OCI-LY7 (cell line): Measurements from ENCODE around the gene SGCB. TPM values are rescaled to one million over a fixed set of nuclear protein-coding genes. Genes with fewer than 3 reads are reported as not detected.
"Not testable (repeated sequence)": the region's sequence is repeated elsewhere in the genome, so short reads cannot be mapped to it uniquely, and the experiment has no call there.

Source experiments
- Bru-seq: library from RNA; stranded (reverse); fragments of 400-500 nt; gene quantifications from one replicate; lab custom pipeline; 2021; lab: Mats Ljungman, UMichigan
- BruChase-seq, 2 experiments: library from RNA; stranded (reverse); fragments of 400-500 nt; gene quantifications; one replicate each; lab custom pipeline; 2021; lab: Mats Ljungman, UMichigan
- BruUV-seq: library from RNA; stranded (reverse); fragments of 400-500 nt; replicated peaks from 2 replicates; lab custom pipeline; 2021; lab: Mats Ljungman, UMichigan
- CTCF ChIA-PET: fragments of 300-600 bp; sonication (Branson Sonifier 250); formaldehyde crosslinking; loops from one replicate; lab custom pipeline; 2022; ENCODE audit warnings: antibody characterized with exemption; ENCODE audit not compliant: unreplicated experiment; lab: Charles Lee
- POLR2A ChIA-PET: fragments of 300-600 bp; sonication (Branson Sonifier 250); formaldehyde crosslinking; loops from one replicate; lab custom pipeline; 2022; ENCODE audit warnings: antibody characterized with exemption; lab: Charles Lee
- DNase-seq: peaks from one replicate; pipeline ENCODE4 v3.0.0-alpha.2; 2015; ENCODE audit warnings: low spot score
- H2AFZ ChIP-seq: fragments of 200-600 bp; sonication (generic), shearing (Covaris generic); 2 replicates; pipeline ENCODE4 v1.6.1; 2014; ENCODE audit warnings: mild to moderate bottlenecking, antibody characterized with exemption, low read length, moderate library complexity
- H3K27ac ChIP-seq: fragments of 200-600 bp; sonication (generic); 2 replicates; pipeline ENCODE4 v1.5.1; 2014; ENCODE audit warnings: mixed run types, low read depth, mild to moderate bottlenecking, moderate library complexity, low read length, inconsistent platforms; ENCODE audit not compliant: poor library complexity, severe bottlenecking
- H3K36me3 ChIP-seq: fragments of 200-600 bp; sonication (generic); 2 replicates; pipeline ENCODE4 v1.6.1; 2014; ENCODE audit warnings: mild to moderate bottlenecking, antibody characterized with exemption, low read length, moderate library complexity, mixed read lengths; ENCODE audit not compliant: insufficient read depth
- H3K4me1 ChIP-seq: fragments of 200-600 bp; sonication (generic); 2 replicates; pipeline ENCODE4 v1.5.1; 2014; ENCODE audit warnings: mild to moderate bottlenecking, low read length; ENCODE audit not compliant: insufficient read depth, poor library complexity, severe bottlenecking
- H3K4me2 ChIP-seq: fragments of 200-600 bp; sonication (generic); 2 replicates; pipeline ENCODE4 v1.6.1; 2014; ENCODE audit warnings: mild to moderate bottlenecking, low read length
- H3K4me3 ChIP-seq: fragments of 200-600 bp; sonication (generic); 2 replicates; pipeline ENCODE4 v1.5.1; 2014; ENCODE audit warnings: mild to moderate bottlenecking, low read depth, low read length; ENCODE audit not compliant: poor library complexity, severe bottlenecking
- H3K79me2 ChIP-seq: fragments of 200-600 bp; sonication (generic); 2 replicates; pipeline ENCODE4 v1.6.1; 2016; ENCODE audit warnings: low read depth, mild to moderate bottlenecking, low read length, moderate library complexity, mixed read lengths; ENCODE audit not compliant: insufficient read depth
- H3K9me2 ChIP-seq: fragments of 200-600 bp; sonication (generic); 2 replicates; pipeline ENCODE4 v1.6.1; 2016; ENCODE audit warnings: mild to moderate bottlenecking, low read length, mixed read lengths; ENCODE audit not compliant: insufficient read depth
- H3K9me3 ChIP-seq: fragments of 200-600 bp; sonication (generic); 2 replicates; pipeline ENCODE4 v1.6.1; 2014; ENCODE audit warnings: mild to moderate bottlenecking, mixed run types, low read length, mixed read lengths
- H4K20me1 ChIP-seq: fragments of 200-600 bp; sonication (generic); 2 replicates; pipeline ENCODE4 v1.6.1; 2014; ENCODE audit warnings: mild to moderate bottlenecking, antibody characterized with exemption, low read length, moderate library complexity, mixed read lengths; ENCODE audit not compliant: insufficient read depth
- EZH2phosphoT487 ChIP-seq: fragments of 200-600 bp; sonication (generic); IDR thresholded peaks from 2 replicates; pipeline ENCODE4 v1.6.1; 2018; ENCODE audit warnings: low read depth, borderline replicate concordance, mild to moderate bottlenecking, mixed run types, antibody characterized with exemption, low read length, moderate library complexity, mixed read lengths
- intact Hi-C: fragments of 100-400 bp; cut with micrococcal nuclease; formaldehyde crosslinking; loops from one replicate; pipeline ENCODE4 v1.10.0; 2022; ENCODE audit not compliant: unreplicated experiment
- long read RNA-seq: library from polyadenylated mRNA; stranded (forward); transcript quantifications from one replicate; pipeline ENCODE4 v2.0.0, GENCODE V29; 2022
- total RNA-seq, 2 experiments: library from RNA; depleted of rRNA in 1 of 2; stranded (reverse); fragments of >200 nt in 1 of 2; shearing (Covaris generic) in 1 of 2; gene quantifications; 2 replicates each; pipeline ENCODE4 v1.2.3, GENCODE V29; 2014 to 2022
- TF ChIP-seq, protein P1 (sequence below): fragments of 200-600 bp; sonication (generic); conservative IDR thresholded peaks from 2 replicates; pipeline ENCODE4 v1.5.1; 2014; ENCODE audit warnings: mild to moderate bottlenecking, antibody characterized with exemption, low read length, moderate library complexity, mixed read lengths

SGCB gene, protein sequence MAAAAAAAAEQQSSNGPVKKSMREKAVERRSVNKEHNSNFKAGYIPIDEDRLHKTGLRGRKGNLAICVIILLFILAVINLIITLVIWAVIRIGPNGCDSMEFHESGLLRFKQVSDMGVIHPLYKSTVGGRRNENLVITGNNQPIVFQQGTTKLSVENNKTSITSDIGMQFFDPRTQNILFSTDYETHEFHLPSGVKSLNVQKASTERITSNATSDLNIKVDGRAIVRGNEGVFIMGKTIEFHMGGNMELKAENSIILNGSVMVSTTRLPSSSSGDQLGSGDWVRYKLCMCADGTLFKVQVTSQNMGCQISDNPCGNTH
- 6.0 and 7.5 TPM in 2 replicates for total RNA-seq (2014; rRNA removed; shearing (Covaris generic))
- 17.5 and 20.2 TPM in 2 replicates for total RNA-seq (2022)
- percentile 76 among the genes with signal in this experiment for Bru-seq, nascent RNA
- percentile 65 among the genes with signal in this experiment for BruChase-seq, experiment 1, labeled RNA remaining after a 6-hour chase
- BruChase-seq, experiment 2, labeled RNA remaining after a 2-hour chase: percentile 82 among the genes with signal in this experiment
- long read RNA-seq, full-length matches to known transcripts: 40 of 75 reads
- long read RNA-seq, partial matches to known transcripts: 3 of 75 reads
- long read RNA-seq, other reads (novel, unspliced or antisense): 32 of 75 reads

DNA sequence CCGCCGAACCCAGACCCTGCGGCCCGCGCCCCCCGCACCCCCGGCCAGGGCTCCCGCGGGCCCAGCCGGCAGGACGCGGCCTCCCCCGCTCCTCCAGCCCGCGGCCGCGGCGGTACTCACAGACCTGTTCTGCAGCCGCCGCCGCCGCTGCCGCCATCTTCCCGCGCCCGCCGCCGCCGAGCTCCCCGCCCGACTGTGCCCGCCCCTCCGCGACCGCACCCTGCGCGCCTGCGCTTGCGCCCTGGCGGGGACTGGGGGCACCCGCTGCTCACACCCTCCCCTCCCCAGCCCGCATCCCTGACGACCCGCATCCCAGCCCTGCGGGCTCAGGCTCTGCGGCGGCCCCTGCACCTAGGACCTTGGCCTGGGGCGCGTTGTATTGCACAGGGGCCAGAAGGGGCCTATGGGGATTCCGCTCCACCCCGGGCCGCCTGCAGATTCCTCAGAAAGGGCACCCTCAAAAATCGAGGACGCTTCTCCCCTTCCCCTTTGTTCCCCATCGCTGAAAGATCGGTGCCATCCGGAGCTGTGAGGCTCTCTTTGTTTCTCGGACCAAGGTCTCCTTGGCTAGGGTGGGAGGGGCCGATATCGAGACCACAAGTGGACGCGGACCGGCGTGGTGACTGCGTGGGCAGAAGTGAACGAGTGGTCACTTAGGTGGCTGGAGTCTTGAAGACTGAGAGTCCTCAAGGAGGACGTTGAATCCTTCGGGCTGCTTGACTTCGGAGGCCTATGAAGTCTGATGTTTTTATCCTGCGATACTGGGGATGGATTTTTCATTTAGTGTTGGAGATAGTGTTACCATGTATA, at the start of gene SGCB:
TSS of gene SGCB (minus strand) at position 197 of the 810 bp plus-strand sequence. CDS start at position 157, 40 bp downstream.
- Histone ChIP-seq H4K20me1 (no peaks in the 10 kb centered on the region), H3K9me3 (no peaks in the 10 kb centered on the region), H3K79me2 (peaks cover 18% of the 10 kb centered on the region; the same call in 1 of the 2 replicates), H3K36me3 (no peaks in the 10 kb centered on the region; the same call in 1 of the 2 replicates), H3K9me2 (no peaks in the 10 kb centered on the region), H3K4me1 (peaks cover 17% of the 10 kb centered on the region), H3K4me3 (peak within 1 kb of the TSS; percentile 96), H3K27ac (peak within 1 kb of the TSS; percentile 2), H2AFZ (peak within 1 kb of the TSS; percentile 92), H3K4me2 (peak within 1 kb of the TSS; percentile 83)
- ChIA-PET CTCF (interaction anchor here (0.9 kb wide), 1 partner anchor 196 kb away, joined by 3 read pairs; the partner anchor contains the start of gene DCUN1D4), POLR2A (interaction anchor here (0.6 to 2.9 kb wide), 2 partner anchors 58 to 196 kb away, joined by 3 to 15 read pairs; partner anchors contain the start of gene DCUN1D4)
- TF ChIP-seq, protein P1, sequence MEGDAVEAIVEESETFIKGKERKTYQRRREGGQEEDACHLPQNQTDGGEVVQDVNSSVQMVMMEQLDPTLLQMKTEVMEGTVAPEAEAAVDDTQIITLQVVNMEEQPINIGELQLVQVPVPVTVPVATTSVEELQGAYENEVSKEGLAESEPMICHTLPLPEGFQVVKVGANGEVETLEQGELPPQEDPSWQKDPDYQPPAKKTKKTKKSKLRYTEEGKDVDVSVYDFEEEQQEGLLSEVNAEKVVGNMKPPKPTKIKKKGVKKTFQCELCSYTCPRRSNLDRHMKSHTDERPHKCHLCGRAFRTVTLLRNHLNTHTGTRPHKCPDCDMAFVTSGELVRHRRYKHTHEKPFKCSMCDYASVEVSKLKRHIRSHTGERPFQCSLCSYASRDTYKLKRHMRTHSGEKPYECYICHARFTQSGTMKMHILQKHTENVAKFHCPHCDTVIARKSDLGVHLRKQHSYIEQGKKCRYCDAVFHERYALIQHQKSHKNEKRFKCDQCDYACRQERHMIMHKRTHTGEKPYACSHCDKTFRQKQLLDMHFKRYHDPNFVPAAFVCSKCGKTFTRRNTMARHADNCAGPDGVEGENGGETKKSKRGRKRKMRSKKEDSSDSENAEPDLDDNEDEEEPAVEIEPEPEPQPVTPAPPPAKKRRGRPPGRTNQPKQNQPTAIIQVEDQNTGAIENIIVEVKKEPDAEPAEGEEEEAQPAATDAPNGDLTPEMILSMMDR: no peak
- TF ChIP-seq EZH2phosphoT487: no peak
- intact Hi-C loops: loop anchor here (2.0 kb wide), 1 partner anchor 674 kb away; no protein-coding TSS in a partner anchor
- BruUV-seq: no TSS peak
- peak; percentile 70 for DNase-seq

GRCh38 chr4:52086425-52086824, 48.3 kb upstream of the SGCB start:
- CTCF ChIA-PET, intact Hi-C loops, DNase-seq, H4K20me1 ChIP-seq, H3K9me2 ChIP-seq, H2AFZ ChIP-seq, H3K27ac ChIP-seq, H3K36me3 ChIP-seq, H3K79me2 ChIP-seq, POLR2A ChIA-PET, H3K9me3 ChIP-seq, H3K4me3 ChIP-seq, BruUV-seq, H3K4me2 ChIP-seq, H3K4me1 ChIP-seq: not testable (repeated sequence)

GRCh38 chr4:52081216-52081615, 43.1 kb upstream of the SGCB start:
- BruUV-seq: no TSS peak
- intact Hi-C loops: no loop called here

More at GRCh38 chr4:52081216-52081615, 43.1 kb upstream of the SGCB start:
- no peaks in the 10 kb centered on the region for H3K79me2 ChIP-seq
- H2AFZ ChIP-seq: no peak overlapping the region
- DNase-seq: no peak
- H3K9me2 ChIP-seq: no peaks in the 10 kb centered on the region
- CTCF ChIA-PET: no interaction called here
- no peak overlapping the region for H3K4me3 ChIP-seq
- H3K36me3 ChIP-seq: no peaks in the 10 kb centered on the region
- H3K4me1 ChIP-seq: no peaks in the 10 kb centered on the region
- no peaks in the 10 kb centered on the region for H4K20me1 ChIP-seq
- no peak overlapping the region for H3K27ac ChIP-seq
- POLR2A ChIA-PET: interaction anchor here (1.4 kb wide), 1 partner anchor 14 kb away, joined by 4 read pairs; no protein-coding TSS in a partner anchor
- no peak overlapping the region for H3K4me2 ChIP-seq
- TF ChIP-seq, protein P1: no peak
- TF ChIP-seq EZH2phosphoT487: no peak
- H3K9me3 ChIP-seq: no peaks in the 10 kb centered on the region
